ENCODE data around the gene NDUFS4.

The NDUFS4 gene

DNA sequence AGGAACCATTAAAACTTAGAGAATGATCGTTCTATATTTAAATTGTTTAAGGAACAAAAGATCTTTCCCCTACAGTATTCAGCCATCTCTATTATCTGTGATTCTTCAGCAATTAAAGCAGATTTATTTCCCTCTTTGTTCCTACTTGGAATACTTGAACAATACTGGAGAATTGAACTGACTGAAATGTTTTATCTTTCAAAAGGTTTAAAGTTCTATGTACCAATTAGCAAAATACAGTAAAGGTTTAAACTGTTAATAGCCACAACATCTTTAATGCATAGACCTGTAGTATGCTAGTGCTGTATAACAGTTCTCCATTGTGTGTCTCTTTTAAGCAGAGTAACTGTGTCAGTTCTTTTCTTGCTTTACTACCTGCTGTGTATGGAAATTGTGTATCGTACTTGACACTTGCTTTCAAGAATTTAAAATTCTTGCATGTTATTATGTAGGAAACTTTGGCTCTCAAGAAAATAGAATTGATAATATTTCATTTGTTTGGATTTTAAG is 54.0 kb downstream of the NDUFS4 start:
- ChIA-PET POLR2A (no interaction called here), CTCF (no interaction called here)
- no peak for DNase-seq (ENCODE audit: extremely low spot score)
- TF ChIP-seq, protein P1, sequence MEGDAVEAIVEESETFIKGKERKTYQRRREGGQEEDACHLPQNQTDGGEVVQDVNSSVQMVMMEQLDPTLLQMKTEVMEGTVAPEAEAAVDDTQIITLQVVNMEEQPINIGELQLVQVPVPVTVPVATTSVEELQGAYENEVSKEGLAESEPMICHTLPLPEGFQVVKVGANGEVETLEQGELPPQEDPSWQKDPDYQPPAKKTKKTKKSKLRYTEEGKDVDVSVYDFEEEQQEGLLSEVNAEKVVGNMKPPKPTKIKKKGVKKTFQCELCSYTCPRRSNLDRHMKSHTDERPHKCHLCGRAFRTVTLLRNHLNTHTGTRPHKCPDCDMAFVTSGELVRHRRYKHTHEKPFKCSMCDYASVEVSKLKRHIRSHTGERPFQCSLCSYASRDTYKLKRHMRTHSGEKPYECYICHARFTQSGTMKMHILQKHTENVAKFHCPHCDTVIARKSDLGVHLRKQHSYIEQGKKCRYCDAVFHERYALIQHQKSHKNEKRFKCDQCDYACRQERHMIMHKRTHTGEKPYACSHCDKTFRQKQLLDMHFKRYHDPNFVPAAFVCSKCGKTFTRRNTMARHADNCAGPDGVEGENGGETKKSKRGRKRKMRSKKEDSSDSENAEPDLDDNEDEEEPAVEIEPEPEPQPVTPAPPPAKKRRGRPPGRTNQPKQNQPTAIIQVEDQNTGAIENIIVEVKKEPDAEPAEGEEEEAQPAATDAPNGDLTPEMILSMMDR (IDR thresholded peaks at IDR 0.05; ENCODE audit: control extremely low read depth, extremely low read depth, low read depth, missing control alignments): no peak

DNA sequence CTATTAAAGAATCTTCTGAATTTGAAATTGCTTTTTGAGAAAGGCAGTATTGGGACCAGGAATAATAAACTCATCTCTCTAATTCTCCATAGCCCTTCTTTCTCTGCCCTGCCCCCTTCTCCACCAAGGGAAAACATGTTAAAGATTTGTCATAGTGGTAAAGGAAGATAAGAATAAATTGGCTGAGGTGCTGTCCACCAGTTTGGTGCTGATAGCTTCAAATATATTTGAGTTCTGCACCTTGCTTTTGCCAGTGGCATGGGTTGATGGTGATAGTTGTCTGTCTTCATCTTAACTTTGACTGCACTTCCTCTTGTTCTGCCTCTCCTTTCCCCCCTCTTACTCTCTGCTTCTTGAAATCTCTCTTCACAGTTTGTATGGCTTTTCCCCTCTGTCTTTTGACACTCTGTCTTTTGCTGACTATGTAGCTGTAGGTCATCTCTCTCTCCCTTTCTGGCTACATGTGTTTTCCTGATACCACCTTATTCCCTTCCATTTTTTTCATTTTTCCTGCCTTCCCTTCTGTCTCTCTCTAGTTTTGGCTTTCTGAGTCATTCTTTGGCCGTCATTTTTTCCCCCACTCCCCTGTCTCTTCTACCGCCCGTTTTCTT is 56.6 kb downstream of the NDUFS4 start:
- DNase-seq (ENCODE audit: extremely low spot score): no peak
- CTCF ChIA-PET: interaction anchor here (1.6 kb wide), 2 partner anchors 24 to 53 kb away, joined by 4 to 5 read pairs; no protein-coding TSS in a partner anchor
- TF ChIP-seq, protein P1 (IDR thresholded peaks at IDR 0.05; ENCODE audit: control extremely low read depth, extremely low read depth, low read depth, missing control alignments): no peak
- POLR2A ChIA-PET: no interaction called here

DNA sequence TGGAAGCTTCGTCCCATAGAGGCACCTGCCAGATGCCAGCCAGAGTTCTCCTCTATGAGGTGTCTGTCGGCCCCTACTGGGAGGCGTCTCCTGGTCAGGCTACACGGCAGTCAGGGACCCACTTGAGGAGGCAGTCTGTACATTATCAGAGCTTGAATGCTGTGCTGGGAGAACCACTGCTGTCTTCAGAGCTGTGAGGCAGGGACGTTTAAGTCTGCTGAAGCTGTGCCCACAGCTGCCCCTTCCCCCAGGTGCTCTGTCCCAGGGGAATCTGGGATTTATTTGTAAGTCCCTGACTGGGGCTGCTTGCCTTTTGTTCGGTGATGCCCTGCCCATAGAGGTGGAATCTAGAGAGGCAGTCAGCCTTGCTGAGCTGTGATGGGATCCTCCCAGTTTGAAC is 70.8 kb downstream of the NDUFS4 start:
- ChIA-PET CTCF (no interaction called here), POLR2A (no interaction called here)
- TF ChIP-seq, protein P1 (IDR thresholded peaks at IDR 0.05; ENCODE audit: control extremely low read depth, extremely low read depth, low read depth, missing control alignments): no peak
- no peak for DNase-seq (ENCODE audit: extremely low spot score)

DNA sequence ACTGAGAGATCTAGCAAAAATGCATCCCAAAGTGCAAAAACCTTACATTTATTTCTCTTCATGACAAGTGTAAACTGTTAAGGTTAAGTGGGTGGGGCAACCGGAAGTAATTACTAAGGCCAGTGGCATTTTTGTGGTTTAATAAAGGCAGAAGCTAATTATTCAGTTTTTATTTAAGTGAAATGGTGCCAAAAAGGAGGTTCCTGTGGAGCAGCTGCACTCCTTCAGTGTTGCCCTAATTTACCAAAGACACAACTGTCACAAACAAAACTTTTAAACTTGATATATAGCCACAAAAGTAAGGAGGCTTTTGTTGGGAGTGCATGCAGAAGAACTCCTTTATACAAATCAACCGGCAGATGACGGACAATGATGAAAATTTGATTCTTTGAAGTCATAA is 81.6 kb downstream of the NDUFS4 start:
- TF ChIP-seq, protein P1 (IDR thresholded peaks at IDR 0.05; ENCODE audit: control extremely low read depth, extremely low read depth, low read depth, missing control alignments): no peak
- DNase-seq (ENCODE audit: extremely low spot score): no peak
- ChIA-PET CTCF (no interaction called here), POLR2A (no interaction called here)

DNA sequence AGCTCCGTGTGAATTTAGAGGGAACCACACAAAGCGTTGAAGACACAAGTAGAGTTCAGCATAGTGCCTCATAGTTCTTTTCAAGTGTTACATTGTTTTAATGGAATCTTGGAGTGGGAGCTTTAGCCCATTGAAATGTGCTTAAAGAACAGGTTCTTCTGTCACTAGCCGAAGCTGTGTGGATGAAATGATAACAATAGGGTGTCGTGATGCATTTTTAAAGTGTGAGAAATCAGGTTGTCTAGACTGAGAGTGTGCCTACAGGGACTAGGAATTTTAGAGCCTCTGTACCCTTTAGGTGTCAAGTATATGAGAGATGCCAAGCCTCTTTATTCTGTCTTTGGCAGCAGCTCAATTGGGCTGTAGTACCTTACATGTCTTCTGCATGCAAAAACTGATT is 83.0 kb downstream of the NDUFS4 start:
- ChIA-PET POLR2A (no interaction called here), CTCF (no interaction called here)
- no peak for DNase-seq (ENCODE audit: extremely low spot score)
- TF ChIP-seq, protein P1 (IDR thresholded peaks at IDR 0.05; ENCODE audit: control extremely low read depth, extremely low read depth, low read depth, missing control alignments): no peak

DNA sequence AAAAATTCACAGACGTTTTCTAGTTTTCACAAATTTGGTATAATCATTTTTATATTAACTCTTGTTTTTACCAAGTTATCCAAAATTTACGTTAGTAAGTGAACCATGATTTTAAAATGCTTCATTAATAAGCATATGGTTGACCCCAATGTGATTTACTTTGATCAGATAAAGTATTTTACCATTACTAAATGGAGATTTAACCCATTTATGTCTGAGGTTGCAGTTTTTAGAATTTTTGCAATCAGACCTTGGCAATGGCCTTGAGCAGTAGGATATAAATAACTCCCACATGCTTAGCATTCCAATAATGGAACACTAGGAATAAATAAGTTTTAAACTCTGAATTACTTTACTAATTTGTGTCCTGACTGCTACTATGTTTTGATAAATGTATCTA is 84.6 kb downstream of the NDUFS4 start:
- no peak for DNase-seq (ENCODE audit: extremely low spot score)
- POLR2A ChIA-PET: no interaction called here
- CTCF ChIA-PET: no interaction called here
- TF ChIP-seq, protein P1 (IDR thresholded peaks at IDR 0.05; ENCODE audit: control extremely low read depth, extremely low read depth, low read depth, missing control alignments): no peak

All from GM10248 (cell line).